Fibroblast of lung (primary cell): Measurements from ENCODE around the gene SCN10A. TPM values are rescaled to one million over a fixed set of nuclear protein-coding genes. Genes with fewer than 3 reads are reported as not detected.

Experiments
- DNase-seq, 2 donors: peaks; one replicate each; pipeline versions ENCODE4 v3.0.0 to v3.0.0-alpha.2; 2010; ENCODE audit warnings: low read depth in 2 of 2
- H2AFZ ChIP-seq: 2 replicates; pipeline ENCODE4 v1.5.1; 2012; ENCODE audit warnings: low read length, control low read depth, inconsistent platforms
- H3K27ac ChIP-seq: 2 replicates; pipeline ENCODE4 v1.5.1; 2011; ENCODE audit warnings: low read length, control low read depth; ENCODE audit not compliant: insufficient read depth
- H3K27me3 ChIP-seq: 2 replicates; pipeline ENCODE4 v1.5.1; 2011; ENCODE audit warnings: mild to moderate bottlenecking, low read length; ENCODE audit not compliant: control insufficient read depth, insufficient read depth
- H3K36me3 ChIP-seq: 2 replicates; pipeline ENCODE4 v1.5.1; 2011; ENCODE audit warnings: low read length; ENCODE audit not compliant: control insufficient read depth, insufficient read depth
- H3K4me1 ChIP-seq: 2 replicates; pipeline ENCODE4 v1.5.1; 2011; ENCODE audit warnings: low read length; ENCODE audit not compliant: control insufficient read depth, insufficient read depth; ENCODE audit errors: extremely low read depth
- H3K4me2 ChIP-seq: 2 replicates; pipeline ENCODE4 v1.5.1; 2011; ENCODE audit warnings: low read length, control low read depth; ENCODE audit not compliant: insufficient read depth; ENCODE audit errors: extremely low read depth
- H3K4me3 ChIP-seq, 4 experiments: fragments of 200-600 bp in 1 of 4; sonication (generic) in 1 of 4; replicated peaks in 1 of 4; 2 replicates each; pipeline ENCODE4 v1.5.1; 2011 to 2016; ENCODE audit warnings: low read length in 4 of 4, low read depth in 3 of 4, mild to moderate bottlenecking in 3 of 4, control low read depth in 2 of 4, inconsistent platforms in 1 of 4, mixed read lengths in 1 of 4; ENCODE audit not compliant: insufficient read depth in 1 of 4; ENCODE audit errors: control extremely low read depth in 1 of 4
- H3K79me2 ChIP-seq: 2 replicates; pipeline ENCODE4 v1.5.1; 2012; ENCODE audit warnings: mild to moderate bottlenecking, low read length, inconsistent platforms; ENCODE audit not compliant: control insufficient read depth, insufficient read depth
- H3K9ac ChIP-seq: 2 replicates; pipeline ENCODE4 v1.5.1; 2011; ENCODE audit warnings: mild to moderate bottlenecking, low read length, control low read depth; ENCODE audit not compliant: insufficient read depth
- H3K9me3 ChIP-seq: 2 replicates; pipeline ENCODE4 v1.5.1; 2012; ENCODE audit warnings: low read depth, low read length; ENCODE audit not compliant: control insufficient read depth, insufficient read depth
- H4K20me1 ChIP-seq: 2 replicates; pipeline ENCODE4 v1.5.1; 2011; ENCODE audit warnings: low read length; ENCODE audit not compliant: control insufficient read depth, insufficient read depth; ENCODE audit errors: extremely low read depth
- EZH2 ChIP-seq: IDR thresholded peaks from 2 replicates; pipeline ENCODE4 v1.5.1; 2012; ENCODE audit warnings: low read length, control low read depth, mild to moderate bottlenecking; ENCODE audit errors: missing control alignments
- polyA plus RNA-seq, 2 donors: library from polyadenylated mRNA; depleted of rRNA in 1 of 2; stranded (reverse) in 1 of 2; unstranded in 1 of 2; fragments of >200 nt; gene quantifications; 2 replicates each; pipeline ENCODE4 v1.2.1, GENCODE V29; 2011 to 2012; ENCODE audit warnings: missing spikeins in 1 of 2
- total RNA-seq: library from RNA; depleted of rRNA; stranded (reverse); fragments of >200 nt; gene quantifications from 2 replicates; pipeline ENCODE4 v1.2.1, GENCODE V29; 2014
- TF ChIP-seq, protein P1 (sequence below), 2 donors: IDR thresholded peaks in 1 of 2; conservative IDR thresholded peaks in 1 of 2; 1 replicate in 1 of 2; 2 replicates in 1 of 2; pipeline ENCODE4 v1.5.1; 2011 to 2012; ENCODE audit warnings: low read length in 2 of 2, control low read depth in 1 of 2, inconsistent platforms in 1 of 2, low read depth in 1 of 2, mild to moderate bottlenecking in 1 of 2

The SCN10A gene
- total and polyA plus RNA-seq, 2 donors (not counting 1 experiment from before 2014, with no cell fraction given): not detected

DNA sequence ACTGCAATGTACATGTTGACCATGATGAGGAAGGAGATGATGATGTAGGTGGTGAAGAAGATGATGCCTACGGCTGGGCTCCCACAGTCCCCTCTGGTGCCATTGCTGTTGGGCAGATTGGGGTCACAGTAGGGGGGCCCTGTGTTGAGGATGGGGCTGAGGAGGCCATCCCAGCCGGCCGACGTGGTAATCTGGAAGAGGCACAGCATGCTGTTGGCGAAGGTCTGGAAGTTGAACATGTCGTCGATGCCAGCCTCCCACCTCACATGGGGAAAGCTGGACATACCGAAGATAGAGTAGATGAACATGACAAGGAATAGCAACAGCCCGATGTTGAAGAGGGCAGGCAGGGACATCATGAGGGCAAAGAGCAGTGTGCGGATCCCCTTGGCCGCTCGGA lies 118.0 kb downstream of the SCN10A start:
- Histone ChIP-seq H4K20me1 (no peaks in the 10 kb centered on the region), H3K9ac (no peak overlapping the region), H3K79me2 (no peaks in the 10 kb centered on the region), H3K27ac (no peak overlapping the region), H3K4me2 (no peak overlapping the region), H3K4me3 (no peak overlapping the region), H3K36me3 (no peaks in the 10 kb centered on the region), H2AFZ (no peak overlapping the region), H3K4me1 (no peaks in the 10 kb centered on the region), H3K9me3 (no peaks in the 10 kb centered on the region), H3K27me3 (peaks cover 2% of the 10 kb centered on the region)
- no peak for DNase-seq
- no peak for TF ChIP-seq EZH2
- TF ChIP-seq, protein P1, sequence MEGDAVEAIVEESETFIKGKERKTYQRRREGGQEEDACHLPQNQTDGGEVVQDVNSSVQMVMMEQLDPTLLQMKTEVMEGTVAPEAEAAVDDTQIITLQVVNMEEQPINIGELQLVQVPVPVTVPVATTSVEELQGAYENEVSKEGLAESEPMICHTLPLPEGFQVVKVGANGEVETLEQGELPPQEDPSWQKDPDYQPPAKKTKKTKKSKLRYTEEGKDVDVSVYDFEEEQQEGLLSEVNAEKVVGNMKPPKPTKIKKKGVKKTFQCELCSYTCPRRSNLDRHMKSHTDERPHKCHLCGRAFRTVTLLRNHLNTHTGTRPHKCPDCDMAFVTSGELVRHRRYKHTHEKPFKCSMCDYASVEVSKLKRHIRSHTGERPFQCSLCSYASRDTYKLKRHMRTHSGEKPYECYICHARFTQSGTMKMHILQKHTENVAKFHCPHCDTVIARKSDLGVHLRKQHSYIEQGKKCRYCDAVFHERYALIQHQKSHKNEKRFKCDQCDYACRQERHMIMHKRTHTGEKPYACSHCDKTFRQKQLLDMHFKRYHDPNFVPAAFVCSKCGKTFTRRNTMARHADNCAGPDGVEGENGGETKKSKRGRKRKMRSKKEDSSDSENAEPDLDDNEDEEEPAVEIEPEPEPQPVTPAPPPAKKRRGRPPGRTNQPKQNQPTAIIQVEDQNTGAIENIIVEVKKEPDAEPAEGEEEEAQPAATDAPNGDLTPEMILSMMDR (conservative IDR thresholded peaks at IDR 0.05 in 1 of 2, IDR thresholded peaks at IDR 0.05 in 1 of 2; ENCODE audit: low read depth in 1 of 2, low read length in 2 of 2): no peak

DNA sequence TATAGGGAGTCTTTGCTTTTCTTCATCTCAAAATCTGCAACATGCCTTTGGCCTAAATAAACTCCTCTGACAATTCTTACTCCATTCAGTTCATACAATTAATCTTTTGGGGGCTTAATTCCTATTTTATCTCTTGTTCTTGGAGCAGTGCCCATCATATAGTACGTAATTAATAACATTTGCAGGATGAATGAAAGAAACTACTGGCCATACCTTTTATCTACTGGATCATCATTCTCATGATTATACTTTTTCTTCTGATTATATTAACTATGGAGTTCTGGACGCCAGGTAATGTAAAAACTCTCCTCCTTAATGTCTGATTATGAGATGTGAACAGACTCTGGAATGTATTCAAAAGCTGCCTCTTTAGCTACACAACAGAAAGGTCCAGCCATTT lies 120.0 kb downstream of the SCN10A start:
- Histone ChIP-seq H3K27me3 (no peaks in the 10 kb centered on the region), H4K20me1 (no peaks in the 10 kb centered on the region), H3K9me3 (no peaks in the 10 kb centered on the region), H3K36me3 (no peaks in the 10 kb centered on the region), H3K4me2 (no peak overlapping the region), H3K4me3 (no peak overlapping the region), H3K27ac (no peak overlapping the region), H3K9ac (no peak overlapping the region), H2AFZ (no peak overlapping the region), H3K4me1 (no peaks in the 10 kb centered on the region), H3K79me2 (no peaks in the 10 kb centered on the region)
- no peak for DNase-seq
- no peak for TF ChIP-seq EZH2
- TF ChIP-seq, protein P1 (conservative IDR thresholded peaks at IDR 0.05 in 1 of 2, IDR thresholded peaks at IDR 0.05 in 1 of 2; ENCODE audit: low read depth in 1 of 2, low read length in 2 of 2): no peak

DNA sequence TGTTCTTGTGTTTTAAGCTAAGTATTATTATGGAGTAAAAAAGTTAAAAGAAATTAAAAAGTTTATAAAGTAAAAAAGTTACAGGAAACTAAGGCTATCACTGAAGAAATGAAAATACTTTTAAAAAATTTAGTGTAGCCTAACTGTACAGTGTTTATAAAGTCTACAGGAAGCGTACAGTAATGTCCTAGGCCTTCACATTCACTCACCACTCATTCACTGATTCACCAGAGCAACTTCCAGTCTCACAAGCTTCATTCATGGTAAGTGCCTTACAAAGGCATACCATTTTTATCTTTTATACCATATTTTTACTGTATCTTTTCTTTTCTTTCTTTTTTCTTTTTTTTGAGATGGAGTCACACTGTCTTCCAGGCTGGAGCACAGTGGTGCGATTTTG lies 125.8 kb downstream of the SCN10A start:
- Histone ChIP-seq H3K9ac (no peak overlapping the region), H4K20me1 (no peaks in the 10 kb centered on the region), H3K79me2 (no peaks in the 10 kb centered on the region), H2AFZ (no peak overlapping the region), H3K4me2 (no peak overlapping the region), H3K4me3 (no peak overlapping the region), H3K4me1 (no peaks in the 10 kb centered on the region), H3K9me3 (no peaks in the 10 kb centered on the region), H3K36me3 (no peaks in the 10 kb centered on the region), H3K27ac (no peak overlapping the region), H3K27me3 (no peaks in the 10 kb centered on the region)
- no peak for DNase-seq
- TF ChIP-seq, protein P1 (conservative IDR thresholded peaks at IDR 0.05 in 1 of 2, IDR thresholded peaks at IDR 0.05 in 1 of 2; ENCODE audit: low read depth in 1 of 2, low read length in 2 of 2): no peak
- no peak for TF ChIP-seq EZH2
